ENCODE results near the gene DEGS1. TPM values are rescaled to one million over a fixed set of nuclear protein-coding genes. Genes with fewer than 3 reads are reported as not detected.
A peak's percentile ranks its signal among the peaks of the same experiment; 100 is the strongest.

Gene DEGS1
- total RNA-seq, 1 donor from 2014 or later: 72.0 TPM

- H3K27ac ChIP-seq: no peak overlapping the region
- no peaks in the 10 kb centered on the region for H3K9me3 ChIP-seq
- DNase-seq (no peak), ATAC-seq (no peak)
- H3K36me3 ChIP-seq: no peaks in the 10 kb centered on the region
- intact Hi-C loops (cut with DNase I): no loop called here
- peaks cover 29% of the 10 kb centered on the region for H3K4me1 ChIP-seq
- H3K4me3 ChIP-seq: no peak overlapping the region
- no peaks in the 10 kb centered on the region for H3K27me3 ChIP-seq (ENCODE audit: low read depth)
- TF ChIP-seq CTCF (IDR thresholded peaks at IDR 0.05): no peak
Measured at GRCh38 chr1:224180783-224181452, 2.1 kb upstream of the DEGS1 start.

- TF ChIP-seq CTCF (IDR thresholded peaks at IDR 0.05): no peak
- H3K27me3 ChIP-seq (ENCODE audit: low read depth): no peaks in the 10 kb centered on the region
- intact Hi-C loops (cut with DNase I): no loop called here
- H3K27ac ChIP-seq: peak overlapping the region; percentile 96
- ATAC-seq (no peak), DNase-seq (no peak)
- no peaks in the 10 kb centered on the region for H3K36me3 ChIP-seq
- no peaks in the 10 kb centered on the region for H3K9me3 ChIP-seq
- H3K4me1 ChIP-seq: peaks cover 33% of the 10 kb centered on the region
- no peak overlapping the region for H3K4me3 ChIP-seq
Measured at GRCh38 chr1:224181453-224181810, 1.6 kb upstream of the DEGS1 start.

GRCh38 chr1:224182057-224182865, 779 bp upstream of the DEGS1 start:
- H3K36me3 ChIP-seq: no peaks in the 10 kb centered on the region
- TF ChIP-seq CTCF (IDR thresholded peaks at IDR 0.05): no peak
- peak overlapping the region; percentile 96 for H3K27ac ChIP-seq
- H3K27me3 ChIP-seq (ENCODE audit: low read depth): no peaks in the 10 kb centered on the region
- peaks cover 33% of the 10 kb centered on the region for H3K4me1 ChIP-seq
- H3K9me3 ChIP-seq: no peaks in the 10 kb centered on the region
- intact Hi-C loops (cut with DNase I): no loop called here
- peak; percentile 45 to 50 for ATAC-seq
- no peak for DNase-seq
- H3K4me3 ChIP-seq: peak overlapping the region; percentile 98

GRCh38 chr1:224183591-224184312, 712 bp downstream of the DEGS1 start:
- Histone ChIP-seq H3K9me3 (no peaks in the 10 kb centered on the region), H3K4me3 (peak overlapping the region; percentile 98), H3K36me3 (no peaks in the 10 kb centered on the region), H3K4me1 (peaks cover 33% of the 10 kb centered on the region), H3K27ac (peak overlapping the region; percentile 96), H3K27me3 (ENCODE audit: low read depth) (no peaks in the 10 kb centered on the region)
- peak; percentile 71 for DNase-seq
- intact Hi-C loops (cut with DNase I): no loop called here
- TF ChIP-seq CTCF (IDR thresholded peaks at IDR 0.05): no peak
- ATAC-seq: peak; percentile 84 to 85

- ATAC-seq: no peak
- peaks cover 33% of the 10 kb centered on the region for H3K4me1 ChIP-seq
Measured at GRCh38 chr1:224185208-224185607, 2.2 kb downstream of the DEGS1 start.

More at GRCh38 chr1:224185208-224185607, 2.2 kb downstream of the DEGS1 start:
- DNase-seq: no peak
- TF ChIP-seq CTCF (IDR thresholded peaks at IDR 0.05): no peak
- Histone ChIP-seq H3K27me3 (ENCODE audit: low read depth) (no peaks in the 10 kb centered on the region), H3K36me3 (peaks cover 4% of the 10 kb centered on the region), H3K4me3 (no peak overlapping the region), H3K9me3 (no peaks in the 10 kb centered on the region), H3K27ac (no peak overlapping the region)
- intact Hi-C loops (cut with DNase I): no loop called here

Measured in lower lobe of right lung (tissue), 2 donors.